Skeletal muscle tissue (tissue), 4 donors: ENCODE data around the gene ZNF469. TPM values are rescaled to one million over a fixed set of nuclear protein-coding genes. Genes with fewer than 3 reads are reported as not detected.

Experiments used
- H3K27ac ChIP-seq: one replicate; pipeline ENCODE4 v1.7.0; 2013; ENCODE audit warnings: mild to moderate bottlenecking, low read depth, low read length, inconsistent platforms
- H3K27me3 ChIP-seq, 3 donors: one replicate each; pipeline ENCODE4 v1.7.0; 2013; ENCODE audit warnings: low read length in 3 of 3; ENCODE audit not compliant: control insufficient read depth in 3 of 3, insufficient read depth in 3 of 3
- H3K36me3 ChIP-seq, 3 donors: one replicate each; pipeline ENCODE4 v1.7.0; 2013; ENCODE audit warnings: low read length in 3 of 3; ENCODE audit not compliant: control insufficient read depth in 3 of 3, insufficient read depth in 3 of 3
- H3K4me1 ChIP-seq, 3 donors: one replicate each; pipeline ENCODE4 v1.7.0; 2013; ENCODE audit warnings: low read length in 3 of 3, mild to moderate bottlenecking in 3 of 3; ENCODE audit not compliant: control insufficient read depth in 3 of 3, insufficient read depth in 3 of 3
- H3K4me3 ChIP-seq, 3 donors: one replicate each; pipeline ENCODE4 v1.7.0; 2013; ENCODE audit warnings: low read length in 3 of 3
- H3K9ac ChIP-seq, 3 donors: one replicate each; pipeline ENCODE4 v1.7.0; 2013; ENCODE audit warnings: low read length in 3 of 3, mild to moderate bottlenecking in 3 of 3, moderate library complexity in 2 of 3, low read depth in 1 of 3
- H3K9me3 ChIP-seq, 3 donors: one replicate each; pipeline ENCODE4 v1.7.0; 2013; ENCODE audit warnings: low read length in 3 of 3; ENCODE audit not compliant: control insufficient read depth in 3 of 3
- total RNA-seq: library from RNA; depleted of rRNA; stranded (reverse); fragments of >200 nt; gene quantifications from one replicate; pipeline ENCODE4 v1.2.3, GENCODE V29; 2014
- donor health status: Osteomylitis.

Gene ZNF469
- total RNA-seq, 1 donor from 2014 or later = 3.7 TPM

DNA sequence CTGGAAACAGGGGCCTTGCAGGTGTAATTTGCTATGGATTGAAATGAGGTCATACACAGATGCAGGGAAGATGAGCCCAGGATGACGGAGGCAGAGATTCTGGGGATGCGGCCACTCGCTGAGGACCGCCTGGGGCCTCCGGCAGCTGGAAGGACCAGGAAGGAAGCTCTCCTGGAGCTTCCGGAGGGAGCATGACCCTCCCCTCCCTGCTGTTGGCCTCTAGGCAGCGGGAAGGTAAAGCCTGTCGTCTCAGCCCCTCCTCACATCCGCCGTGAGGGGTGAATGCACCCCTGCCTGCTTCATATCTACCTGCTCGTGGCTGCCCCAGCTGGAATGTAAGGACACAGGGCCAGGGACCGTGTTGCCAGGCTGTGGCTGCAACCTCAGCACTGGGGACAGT, 29.1 kb upstream of the ZNF469 start:
- H3K4me1 ChIP-seq = peaks cover 0 to 6% (median 0%) of the 10 kb centered on the region in 3 donors
- H3K36me3 ChIP-seq = no peaks in the 10 kb centered on the region
- peaks cover 4 to 10% (median 5%) of the 10 kb centered on the region in 3 donors for H3K27me3 ChIP-seq
- H3K9ac ChIP-seq = no peak overlapping the region
- H3K27ac ChIP-seq = no peak overlapping the region
- H3K9me3 ChIP-seq = no peaks in the 10 kb centered on the region
- no peak overlapping the region for H3K4me3 ChIP-seq

DNA sequence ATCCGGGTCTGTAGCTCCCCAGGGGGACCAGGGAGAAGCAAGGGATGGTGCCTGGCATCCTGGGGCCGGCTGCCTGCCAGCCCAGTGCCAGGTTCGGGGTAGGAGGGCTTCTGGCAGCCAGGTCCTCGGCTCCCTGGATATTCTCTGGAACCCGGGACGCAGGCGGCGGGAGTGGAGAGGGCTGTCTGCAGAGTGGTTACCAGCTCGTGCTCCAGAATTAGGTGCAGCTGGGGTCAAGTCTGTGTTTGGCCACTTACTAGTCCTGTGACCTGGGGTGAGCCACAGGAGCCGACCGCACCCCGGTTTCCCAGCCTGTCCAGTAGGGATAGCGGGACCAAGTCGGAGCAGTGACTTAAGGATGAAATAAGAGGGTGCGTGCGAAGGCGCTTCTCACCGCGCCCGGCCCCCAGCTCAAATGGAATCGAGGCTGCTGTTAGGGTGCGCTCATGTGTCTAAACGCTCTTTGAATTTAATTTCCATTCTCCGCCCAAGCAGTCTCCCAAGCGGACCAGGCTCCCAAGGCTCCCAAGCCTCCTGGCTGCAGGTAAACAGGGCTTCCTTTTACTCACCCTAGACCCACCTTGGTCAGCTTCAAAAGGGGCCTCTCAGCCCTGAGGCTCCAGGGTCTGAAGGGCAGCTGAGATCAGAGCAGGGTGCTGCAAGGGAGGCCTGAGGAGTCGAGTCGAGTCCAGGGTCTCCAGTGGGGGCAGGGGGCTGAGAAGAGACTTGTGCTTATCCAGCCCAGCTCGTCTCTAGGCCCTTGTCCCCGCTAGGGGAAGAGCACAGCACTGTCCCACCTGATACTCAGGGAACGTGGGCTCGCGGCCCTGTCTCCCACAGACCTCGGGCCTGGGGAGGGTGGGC, 28.3 kb upstream of the ZNF469 start:
- peaks cover 2 to 11% (median 5%) of the 10 kb centered on the region in 3 donors for H3K27me3 ChIP-seq
- H3K27ac ChIP-seq = no peak overlapping the region
- H3K9ac ChIP-seq = no peak overlapping the region
- H3K4me1 ChIP-seq = peaks cover 0 to 5% (median 0%) of the 10 kb centered on the region in 3 donors
- no peak overlapping the region for H3K4me3 ChIP-seq
- no peaks in the 10 kb centered on the region for H3K36me3 ChIP-seq
- H3K9me3 ChIP-seq = no peaks in the 10 kb centered on the region

DNA sequence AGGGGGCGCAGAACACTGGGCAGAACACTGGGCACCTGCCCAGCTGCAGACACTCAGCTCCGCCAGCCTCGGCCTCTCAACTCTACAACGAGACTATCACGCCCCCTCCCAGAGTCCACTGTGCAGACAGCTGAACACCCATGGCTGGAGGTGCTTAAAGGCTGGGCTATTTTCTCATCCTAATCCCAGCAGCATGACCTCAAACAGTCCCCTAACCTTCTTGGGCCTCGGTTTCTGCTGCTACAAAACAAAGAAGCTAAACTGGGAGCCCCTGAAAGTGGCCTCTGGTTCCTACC, 27.7 kb upstream of the ZNF469 start:
- no peaks in the 10 kb centered on the region for H3K36me3 ChIP-seq
- no peak overlapping the region for H3K9ac ChIP-seq
- H3K4me3 ChIP-seq = no peak overlapping the region
- no peak overlapping the region for H3K27ac ChIP-seq
- H3K9me3 ChIP-seq = no peaks in the 10 kb centered on the region
- no peaks in the 10 kb centered on the region for H3K4me1 ChIP-seq
- peaks cover 0 to 11% (median 2%) of the 10 kb centered on the region in 3 donors for H3K27me3 ChIP-seq

DNA sequence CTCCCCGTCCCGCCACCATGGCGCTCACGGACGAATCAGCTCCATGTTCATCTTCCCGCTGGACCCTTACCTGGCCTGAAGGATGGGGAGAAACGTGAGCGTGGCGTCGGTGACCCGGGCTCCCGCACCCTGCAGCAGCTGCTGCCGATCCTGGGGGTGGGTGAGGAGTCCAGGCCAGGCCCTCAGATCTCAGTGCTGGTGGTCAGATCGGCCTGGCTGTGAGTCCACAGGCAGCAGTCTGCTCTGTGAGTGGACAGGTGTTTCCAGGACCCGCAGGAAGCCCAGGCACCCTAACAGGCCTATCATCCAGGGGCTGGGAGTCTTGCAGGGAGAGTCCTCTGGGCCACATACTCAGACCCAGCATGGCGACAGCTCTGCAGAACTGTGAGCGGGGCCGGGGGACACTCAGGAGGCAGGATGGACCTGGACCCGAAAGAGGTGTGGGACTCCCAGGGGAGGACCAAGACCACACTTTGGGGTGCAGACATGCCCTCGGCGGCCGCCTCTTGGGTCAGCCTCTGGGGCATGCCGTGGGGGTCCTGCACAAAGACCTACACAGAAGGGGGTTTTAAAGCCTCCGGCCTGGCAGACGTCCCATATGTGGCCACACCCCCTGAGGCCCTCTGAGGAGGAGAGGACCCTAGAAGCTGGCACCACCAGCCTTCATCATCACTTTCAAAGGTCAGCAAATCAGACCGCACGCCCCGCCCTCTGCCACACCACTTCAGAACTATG, 27.2 kb upstream of the ZNF469 start:
- Histone ChIP-seq H3K9ac (no peak overlapping the region), H3K27ac (no peak overlapping the region), H3K27me3 (peaks cover 0 to 11% (median 2%) of the 10 kb centered on the region in 3 donors), H3K4me1 (no peaks in the 10 kb centered on the region), H3K36me3 (no peaks in the 10 kb centered on the region), H3K4me3 (no peak overlapping the region), H3K9me3 (no peaks in the 10 kb centered on the region)

DNA sequence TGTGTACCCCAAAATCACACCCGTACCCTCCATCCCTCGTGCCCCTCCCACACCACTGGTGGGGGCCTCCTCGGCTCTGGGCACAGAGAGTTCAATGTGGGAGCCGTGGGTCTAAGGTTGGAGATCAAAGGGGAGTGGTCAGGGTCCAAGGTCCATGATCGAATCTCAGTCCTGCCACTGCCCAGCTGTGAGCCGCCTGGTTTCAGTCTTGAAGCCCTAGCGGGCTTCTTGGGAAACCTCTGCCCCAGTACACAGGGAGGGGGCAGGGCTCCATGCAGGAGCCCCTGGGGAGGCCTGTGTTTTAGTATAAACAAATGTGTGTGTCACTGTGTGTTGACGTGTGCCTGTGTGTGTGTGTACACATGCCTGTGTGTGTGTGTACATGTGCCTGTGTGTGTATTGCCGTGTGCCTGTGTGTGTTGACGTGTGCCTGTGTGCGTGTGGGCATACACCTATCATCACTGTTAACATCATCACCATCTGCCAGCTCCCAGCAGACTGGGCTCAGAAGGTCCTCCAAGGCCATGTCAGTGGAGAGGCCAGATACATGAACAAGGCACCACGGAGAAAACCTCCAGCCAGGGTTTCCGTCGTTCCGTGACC, 26.5 kb upstream of the ZNF469 start:
- Histone ChIP-seq H3K9ac (no peak overlapping the region), H3K4me1 (no peaks in the 10 kb centered on the region), H3K27me3 (peaks cover 0 to 11% (median 2%) of the 10 kb centered on the region in 3 donors), H3K9me3 (no peaks in the 10 kb centered on the region), H3K27ac (no peak overlapping the region), H3K36me3 (no peaks in the 10 kb centered on the region), H3K4me3 (no peak overlapping the region)

DNA sequence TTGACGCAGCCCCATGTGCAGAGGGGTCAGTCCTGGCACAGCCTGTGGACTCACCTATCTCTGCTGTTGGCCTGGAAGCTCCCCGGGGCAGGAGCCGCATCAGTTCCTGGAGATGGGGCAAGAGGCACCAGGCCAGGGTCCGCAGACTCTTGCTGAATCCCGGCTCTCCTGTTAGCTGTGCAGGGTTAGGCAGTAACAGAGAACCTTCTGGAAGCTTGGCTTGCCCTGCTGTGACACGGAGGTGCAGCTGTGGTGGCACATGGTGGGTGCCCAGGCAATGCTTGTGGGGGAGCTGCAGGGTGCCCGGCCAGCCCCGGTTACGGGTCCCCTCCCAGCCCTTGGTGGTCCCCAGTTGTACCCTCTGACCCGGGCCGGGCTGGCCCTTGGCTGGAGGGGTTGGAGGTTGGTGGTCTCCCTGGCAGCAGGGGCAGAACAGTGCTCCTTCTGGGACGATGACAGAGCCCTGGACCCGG, 26.0 kb upstream of the ZNF469 start:
- H3K9ac ChIP-seq = no peak overlapping the region
- no peak overlapping the region for H3K27ac ChIP-seq
- no peaks in the 10 kb centered on the region for H3K4me1 ChIP-seq
- no peaks in the 10 kb centered on the region for H3K36me3 ChIP-seq
- no peak overlapping the region for H3K4me3 ChIP-seq
- peaks cover 0 to 11% (median 2%) of the 10 kb centered on the region in 3 donors for H3K27me3 ChIP-seq
- H3K9me3 ChIP-seq = no peaks in the 10 kb centered on the region

DNA sequence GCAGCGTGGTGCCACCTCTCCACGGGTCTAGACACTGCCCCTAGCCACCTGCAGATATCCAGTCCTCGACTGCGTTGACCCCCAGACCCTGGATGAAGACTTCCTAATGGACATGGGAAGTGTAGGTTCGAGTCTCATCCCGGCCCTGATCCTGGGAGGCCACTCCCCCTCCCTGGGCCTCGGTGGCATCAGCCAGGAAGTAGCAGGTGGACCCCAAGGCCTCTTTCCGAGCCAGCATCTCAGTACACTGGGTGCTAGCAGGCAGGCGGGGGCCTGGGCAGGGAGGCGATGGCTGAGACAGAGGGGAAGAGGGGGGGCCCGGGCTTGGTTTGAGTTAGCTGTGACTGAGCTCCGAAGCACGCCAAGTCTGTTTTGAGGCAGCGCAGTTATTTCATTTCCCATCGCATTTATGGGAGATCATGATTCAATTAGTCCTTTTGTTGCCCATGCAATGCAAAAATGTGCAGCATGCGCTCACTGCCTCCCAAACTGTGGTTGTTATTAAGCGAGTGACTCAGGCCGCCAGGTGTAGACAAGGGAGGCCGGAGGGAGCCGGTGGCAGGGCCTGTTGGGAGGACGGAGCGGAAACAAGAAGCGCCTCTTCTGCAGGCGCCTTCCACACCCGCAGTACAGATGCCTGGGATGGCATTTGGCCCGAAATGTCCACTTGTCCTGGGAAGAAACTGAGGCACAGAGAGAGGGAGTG, 25.3 kb upstream of the ZNF469 start:
- H3K9me3 ChIP-seq = no peaks in the 10 kb centered on the region
- H3K27ac ChIP-seq = no peak overlapping the region
- no peaks in the 10 kb centered on the region for H3K4me1 ChIP-seq
- no peak overlapping the region for H3K9ac ChIP-seq
- no peak overlapping the region for H3K4me3 ChIP-seq
- peaks cover 0 to 11% (median 5%) of the 10 kb centered on the region in 3 donors for H3K27me3 ChIP-seq
- no peaks in the 10 kb centered on the region for H3K36me3 ChIP-seq

DNA sequence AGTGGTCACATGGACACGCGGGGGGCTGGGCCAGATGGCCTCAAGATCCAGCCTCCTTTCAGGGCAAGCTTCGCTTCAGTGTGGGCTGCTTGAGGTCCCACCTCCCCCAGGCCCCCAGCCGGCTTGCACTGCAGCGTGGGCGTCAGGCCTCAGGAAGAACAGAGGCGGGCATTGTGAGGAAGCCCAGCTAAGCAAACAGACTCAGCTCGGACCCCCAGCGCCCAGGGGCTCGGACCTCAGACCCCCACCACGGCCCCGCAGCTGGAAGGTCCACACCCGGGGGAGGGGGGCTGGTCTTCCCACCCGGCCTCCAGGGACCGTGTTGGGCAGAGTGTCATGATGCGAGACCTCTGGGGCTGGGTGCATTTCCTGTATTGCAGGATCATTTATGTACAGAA, 24.7 kb upstream of the ZNF469 start:
- no peak overlapping the region for H3K4me3 ChIP-seq
- no peak overlapping the region for H3K27ac ChIP-seq
- H3K9ac ChIP-seq = no peak overlapping the region
- H3K27me3 ChIP-seq = peaks cover 0 to 11% (median 5%) of the 10 kb centered on the region in 3 donors
- no peaks in the 10 kb centered on the region for H3K4me1 ChIP-seq
- no peaks in the 10 kb centered on the region for H3K36me3 ChIP-seq
- no peaks in the 10 kb centered on the region for H3K9me3 ChIP-seq

DNA sequence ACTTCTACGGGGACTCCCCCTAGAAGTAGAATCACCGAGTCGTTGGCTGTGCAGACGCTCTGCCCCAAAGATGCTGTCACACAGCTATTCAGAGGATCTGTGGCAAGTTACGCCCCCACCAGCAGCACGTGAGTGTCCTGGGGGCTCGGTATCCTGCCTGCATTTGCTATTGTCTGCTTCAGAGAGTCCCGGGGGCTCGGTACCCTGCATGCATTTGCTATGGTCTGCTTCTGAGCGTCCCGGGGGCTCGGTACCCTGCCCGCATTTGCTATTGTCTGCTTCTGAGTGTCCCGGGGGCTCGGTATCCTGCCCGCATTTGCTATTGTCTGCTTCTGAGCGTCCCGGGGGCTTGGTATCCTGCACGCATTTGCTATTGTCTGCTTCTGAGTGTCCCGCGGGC, 23.8 kb upstream of the ZNF469 start:
- no peaks in the 10 kb centered on the region for H3K4me1 ChIP-seq
- no peak overlapping the region for H3K4me3 ChIP-seq
- H3K9me3 ChIP-seq = no peaks in the 10 kb centered on the region
- H3K36me3 ChIP-seq = no peaks in the 10 kb centered on the region
- no peak overlapping the region for H3K27ac ChIP-seq
- peaks cover 4 to 11% (median 5%) of the 10 kb centered on the region in 3 donors for H3K27me3 ChIP-seq
- no peak overlapping the region for H3K9ac ChIP-seq
